Pancreas (tissue), 10 donors: ENCODE results near the gene KRTAP10-6. TPM values are rescaled to one million over a fixed set of nuclear protein-coding genes. Genes with fewer than 3 reads are reported as not detected.

Experiments used
- ATAC-seq, 4 donors: fragments of 200-7000 bp; cut with Tn5 transposase; one replicate each; pipeline versions ENCODE4 v1.8.0 to v1.9.1; 2020; ENCODE audit warnings: mild to moderate bottlenecking in 4 of 4, moderate library complexity in 4 of 4
- DNase-seq, 6 donors: peaks; one replicate each; pipeline ENCODE4 v3.0.0-alpha.2; 2020
- FAIRE-seq: peaks from 2 replicates; lab custom pipeline; 2012; peaks lifted over from hg19 to GRCh38; lab: Jason Lieb, UNC
- H3K27ac ChIP-seq, 4 donors: fragments of 200-600 bp; sonication (generic); 1 replicate in 3 of 4; 2 replicates in 1 of 4; pipeline versions ENCODE4 v1.5.0 to v1.8.0; 2020
- H3K27me3 ChIP-seq, 4 donors: fragments of 200-600 bp; one replicate each; pipeline ENCODE4 v1.8.0; 2021
- H3K36me3 ChIP-seq, 3 donors: fragments of 200-600 bp; sonication (generic) in 1 of 3; one replicate each; pipeline versions ENCODE4 v1.5.0 to v1.8.0; 2020 to 2021
- H3K4me1 ChIP-seq, 3 donors: fragments of 200-600 bp; one replicate each; pipeline ENCODE4 v1.8.0; 2021
- H3K4me3 ChIP-seq, 4 donors: fragments of 200-600 bp; sonication (generic) in 2 of 4; one replicate each; pipeline versions ENCODE4 v1.5.0 to v1.8.0; 2020 to 2021
- H3K9me3 ChIP-seq, 4 donors: fragments of 200-600 bp; one replicate each; pipeline ENCODE4 v1.8.0; 2021
- CTCF ChIP-seq, 4 donors: fragments of 200-600 bp; sonication (generic) in 3 of 4; IDR thresholded peaks; one replicate each; pipeline versions ENCODE4 v1.5.0 to v1.8.0; 2021; ENCODE audit warnings: antibody characterized with exemption in 4 of 4
- WGBS, 2 donors: extraction: QIAGEN DNeasy Blood & Tissue Kit; methylation state at CpG; one replicate each; pipeline ENCODE4 v1.1.7; 2013; 5-methylcytosine and 5-hydroxymethylcytosine counted together
- intact Hi-C, 3 donors: fragments of 100-400 bp; cut with DNase I; formaldehyde crosslinking; loops; one replicate each; pipeline versions ENCODE4 v1.11.1 to v1.14.2; 2022
- polyA plus RNA-seq, 2 donors: library from polyadenylated mRNA; stranded (reverse); fragments of 200-250 nt; gene quantifications; one replicate each; pipeline ENCODE4 v1.2.3, GENCODE V29; 2013
- total RNA-seq, 6 donors: library from RNA; stranded (reverse); fragmentation: NEBNext Ultra II Directional in 4 of 6; extraction: Animal tissue kit (Norgen Biotek cat#: 25700) in 4 of 6; gene quantifications; one replicate each; pipeline versions ENCODE4 v1.2.1 to v1.2.4, GENCODE V29; 2021 to 2023
- donor health status: healthy with polysubstance abuse.
- donor health status: DM: no; HTN: no; CAD: no; lungs with moderate emphysema.
- donor health status: DM: no; HTN: no; CAD: no.
- donor health status: control.
- donor health status: control.
- donor health status: Bipolar disorder and iron deficiency.
- donor health status: DM: yes; HTN: yes; CAD: no.
- donor health status: DM: no; HTN: no; CAD: no.
- donor health status: DM: no; HTN: no; CAD: no.
- donor health status: DM: yes; HTN: yes; CAD: no.

KRTAP10-6 gene
- total and polyA plus RNA-seq, 8 donors = not detected

DNA sequence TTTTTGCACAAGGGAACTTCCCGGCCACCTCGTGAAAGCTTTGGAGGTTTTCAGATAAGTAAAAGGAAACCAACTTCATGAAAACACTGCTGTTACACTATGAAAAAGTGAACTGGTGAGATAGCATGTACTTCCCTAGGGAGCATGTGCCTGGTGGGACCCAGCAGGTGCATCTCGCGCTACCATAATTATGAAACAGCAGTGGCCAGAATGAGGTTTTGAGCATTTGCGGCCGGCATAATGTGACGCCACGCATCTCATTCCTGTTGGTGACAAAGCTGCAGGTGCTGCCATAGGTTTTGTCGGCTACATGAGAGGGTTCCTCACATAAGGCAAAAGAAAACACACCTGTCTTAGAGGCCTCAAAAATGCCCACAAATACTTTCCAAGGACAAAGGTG lies 35.4 kb downstream of the KRTAP10-6 start:
- intact Hi-C loops = no loop called here
- no peak overlapping the region for H3K27ac ChIP-seq
- no peaks in the 10 kb centered on the region for H3K9me3 ChIP-seq
- ATAC-seq (no peak), DNase-seq (no peak), FAIRE-seq (no peak)
- H3K4me1 ChIP-seq = no peaks in the 10 kb centered on the region
- WGBS, 2 donors = 48 to 49% methylated on average over 9 of the region's 9 CpGs
- H3K36me3 ChIP-seq = no peaks in the 10 kb centered on the region
- H3K4me3 ChIP-seq = no peak overlapping the region
- no peak for TF ChIP-seq CTCF (IDR thresholded peaks at IDR 0.05)
- peaks cover 0 to 15% (median 0%) of the 10 kb centered on the region in 4 donors for H3K27me3 ChIP-seq

GRCh38 chr21:44555200-44555875 lies 37.0 kb downstream of the KRTAP10-6 start:
- Histone ChIP-seq H3K36me3 (no peaks in the 10 kb centered on the region), H3K4me1 (no peaks in the 10 kb centered on the region), H3K27me3 (peaks cover 0 to 15% (median 0%) of the 10 kb centered on the region in 4 donors), H3K9me3 (no peaks in the 10 kb centered on the region), H3K4me3 (no peak overlapping the region), H3K27ac (no peak overlapping the region)
- no peak for FAIRE-seq
- no peak for DNase-seq
- TF ChIP-seq CTCF (IDR thresholded peaks at IDR 0.05) = no peak
- intact Hi-C loops = no loop called here
- 67 to 78% methylated on average over 13 of the region's 13 CpGs for WGBS, 2 donors
- no peak for ATAC-seq

DNA sequence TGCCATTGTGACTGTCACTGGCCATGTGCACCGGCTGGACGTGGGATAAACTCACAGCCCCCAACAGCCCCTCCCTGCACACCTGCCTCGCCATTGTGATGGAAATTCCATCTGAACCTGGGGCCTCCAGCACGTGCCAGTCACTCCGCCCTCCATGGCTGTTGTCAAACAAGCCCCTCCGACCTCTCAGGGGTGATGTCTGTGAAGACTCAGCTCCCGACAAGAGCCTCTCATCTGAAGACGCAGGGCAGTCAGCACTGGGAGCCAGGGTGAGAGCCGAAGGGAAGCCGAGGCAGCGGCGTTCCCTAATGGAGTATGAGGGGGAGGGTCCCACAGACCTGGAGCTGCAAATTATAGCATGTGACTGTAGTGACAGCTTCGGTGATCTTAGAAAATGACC lies 39.6 kb downstream of the KRTAP10-6 start:
- FAIRE-seq (no peak), ATAC-seq (no peak), DNase-seq (no peak)
- intact Hi-C loops = no loop called here
- no peak for TF ChIP-seq CTCF (IDR thresholded peaks at IDR 0.05)
- Histone ChIP-seq H3K4me1 (no peaks in the 10 kb centered on the region), H3K4me3 (no peak overlapping the region), H3K9me3 (no peaks in the 10 kb centered on the region), H3K36me3 (no peaks in the 10 kb centered on the region), H3K27ac (no peak overlapping the region), H3K27me3 (peaks cover 0 to 15% (median 0%) of the 10 kb centered on the region in 4 donors)
- 58 to 64% methylated on average over 13 of the region's 13 CpGs for WGBS, 2 donors

DNA sequence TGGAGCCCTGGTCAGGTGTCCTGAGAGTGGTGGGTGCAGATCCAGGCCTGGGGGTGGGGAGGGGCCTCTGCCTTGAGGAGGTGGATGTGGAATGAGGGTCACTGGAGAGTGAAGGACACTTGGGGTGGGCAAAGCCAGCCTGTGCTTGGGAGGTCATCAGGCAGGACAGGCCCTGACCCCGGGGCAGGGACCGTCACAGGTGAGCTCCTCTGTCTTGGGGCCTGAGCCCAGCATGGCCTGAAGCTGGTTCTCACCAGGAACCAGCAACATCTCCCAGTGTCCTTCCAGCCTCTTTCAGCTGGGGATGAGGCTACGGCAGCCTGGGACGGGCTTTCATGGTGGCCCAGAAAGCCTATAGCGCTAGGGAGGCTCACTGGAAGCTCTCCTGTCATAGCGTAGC lies 40.2 kb downstream of the KRTAP10-6 start:
- Histone ChIP-seq H3K4me1 (no peaks in the 10 kb centered on the region), H3K9me3 (no peaks in the 10 kb centered on the region), H3K27ac (no peak overlapping the region), H3K36me3 (no peaks in the 10 kb centered on the region), H3K27me3 (peaks cover 0 to 15% (median 0%) of the 10 kb centered on the region in 4 donors), H3K4me3 (no peak overlapping the region)
- FAIRE-seq (no peak), DNase-seq (no peak), ATAC-seq (no peak)
- TF ChIP-seq CTCF (IDR thresholded peaks at IDR 0.05) = no peak
- intact Hi-C loops = no loop called here
- WGBS, 2 donors = 80 to 86% methylated on average over 6 of the region's 6 CpGs

- Histone ChIP-seq H3K27me3 (peaks cover 0 to 12% (median 0%) of the 10 kb centered on the region in 4 donors), H3K36me3 (no peaks in the 10 kb centered on the region), H3K4me3 (no peak within 1 kb of the TSS), H3K9me3 (no peaks in the 10 kb centered on the region), H3K27ac (no peak within 1 kb of the TSS), H3K4me1 (no peaks in the 10 kb centered on the region)
- WGBS, 2 donors = 37 to 40% methylated on average over 14 to 17 of the region's 17 CpGs
- intact Hi-C loops = no loop called here
- no peak for ATAC-seq
- FAIRE-seq = no peak
- DNase-seq = no peak
- TF ChIP-seq CTCF (IDR thresholded peaks at IDR 0.05) = no peak
Measured at GRCh38 chr21:44551340-44551961, 40.9 kb downstream of the KRTAP10-6 start, which contains the start of gene KRTAP10-2. Gene KRTAP10-2, minus strand, starts transcription at chr21:44551505. Its CDS starts 47 bp downstream, at chr21:44551458.
